GM21576 (cell line): ENCODE measurements around the gene CHD9NB.

Experiments
- ATAC-seq: cut with Tn5 transposase; IDR thresholded peaks from one replicate; pipeline ENCODE4 v1.9.1; 2021; ENCODE audit warnings: mild to moderate bottlenecking, moderate library complexity; ENCODE audit not compliant: unreplicated experiment

CHD9NB gene

GRCh38 chr16:53052519-53053501, at the start of gene CHD9NB:
TSS of gene CHD9NB (minus strand) at chr16:53052897. CDS start at chr16:53044158, 8,739 bp downstream.
- no peak for ATAC-seq

- no peak for ATAC-seq
These were observed 48.2 kb upstream of the CHD9NB start for GRCh38 chr16:53100889-53101288.

GRCh38 chr16:53100131-53100748, 47.5 kb upstream of the CHD9NB start:
- ATAC-seq: no peak

DNA sequence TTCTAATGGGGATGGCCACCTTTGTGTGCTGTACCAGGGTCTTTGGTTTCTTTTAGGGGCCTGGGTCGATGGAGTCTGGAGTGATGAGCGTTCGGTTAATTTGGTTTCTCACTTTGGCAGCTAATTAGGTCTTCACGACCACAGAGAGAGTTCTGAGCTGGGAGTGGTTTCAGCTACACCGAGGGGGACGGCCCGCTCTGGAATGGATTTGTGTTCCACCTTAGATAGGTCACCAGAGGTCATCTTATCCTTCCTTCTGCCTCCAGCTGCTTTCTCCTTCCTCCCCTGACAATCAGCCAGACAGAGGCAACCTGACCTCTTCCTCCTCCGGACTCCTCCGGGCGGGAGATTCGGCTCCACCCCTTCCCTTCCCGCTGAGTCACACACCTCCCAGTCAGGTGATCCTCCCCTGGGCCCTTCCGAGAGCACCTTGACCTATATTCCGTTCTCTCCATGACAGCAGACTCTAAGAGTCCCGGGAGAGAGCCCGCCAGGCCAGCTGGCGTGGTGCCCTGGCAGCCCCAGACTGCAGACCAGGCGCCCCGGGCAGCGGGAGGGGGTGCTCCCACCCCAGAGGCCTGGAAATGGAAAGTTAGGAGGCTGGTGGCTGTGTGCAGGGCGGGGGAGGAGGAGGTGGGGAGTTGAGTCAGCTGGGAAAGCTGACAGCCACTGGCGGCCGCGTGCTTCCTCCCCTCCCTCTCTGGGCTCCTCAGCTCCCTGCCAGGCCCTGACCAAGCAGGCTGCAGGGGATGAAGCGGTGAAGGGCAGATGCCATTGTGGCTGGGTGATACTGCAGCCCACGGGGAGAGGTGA, 46.8 kb upstream of the CHD9NB start:
- ATAC-seq: peak; percentile 44

GRCh38 chr16:53098526-53099317, 46.0 kb upstream of the CHD9NB start:
- peak; percentile 49 for ATAC-seq

DNA sequence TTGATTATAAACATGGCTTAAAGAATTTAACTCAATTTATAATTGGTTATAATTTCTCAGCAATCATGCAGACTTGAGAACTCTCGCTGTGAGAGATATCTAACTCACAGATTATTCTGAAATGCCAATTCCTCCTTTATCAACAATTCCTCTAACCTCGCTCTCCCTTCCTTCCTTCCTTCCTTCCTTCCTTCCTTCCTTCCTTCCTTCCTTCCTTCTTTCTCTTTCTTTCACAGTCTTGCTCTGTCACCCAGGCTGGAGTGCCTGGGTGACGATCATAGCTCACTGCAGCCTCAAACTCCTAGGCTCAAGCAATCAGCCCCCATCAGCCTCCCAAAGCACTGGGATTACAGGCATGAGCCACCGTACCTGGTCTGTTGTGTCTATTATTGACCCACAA, 44.5 kb upstream of the CHD9NB start:
- no peak for ATAC-seq

DNA sequence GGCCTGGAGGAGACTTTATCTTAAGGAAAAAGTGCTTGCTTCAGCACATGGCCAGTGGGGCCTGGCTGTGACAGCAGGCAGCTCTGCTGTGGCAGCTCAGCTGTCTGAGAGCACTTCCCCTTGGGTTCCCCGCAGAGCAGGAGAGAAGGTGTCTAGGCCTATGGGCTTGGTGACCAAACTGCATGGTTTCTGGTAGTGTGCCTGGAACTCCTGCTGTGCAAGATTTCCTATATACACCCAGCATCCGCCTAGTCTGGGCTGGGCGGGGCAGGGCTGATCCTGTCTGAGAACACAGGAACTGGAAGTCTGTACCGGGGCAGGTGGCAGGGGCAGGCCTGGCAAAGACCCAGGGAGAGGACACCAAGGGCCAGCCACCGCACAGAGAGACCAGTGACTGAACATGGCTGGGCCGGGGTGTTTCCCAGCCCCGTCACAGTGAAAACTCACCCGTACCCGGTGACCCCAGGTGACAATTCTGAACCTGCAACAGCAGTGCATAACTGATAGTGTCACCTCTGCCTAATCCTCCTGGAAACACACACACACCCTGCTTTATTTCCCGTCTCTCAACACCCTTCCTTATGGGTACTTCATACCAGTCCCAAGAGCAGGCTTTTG, 41.4 kb upstream of the CHD9NB start:
- peak; percentile 51 for ATAC-seq

- no peak for ATAC-seq
These were observed 40.6 kb upstream of the CHD9NB start for GRCh38 chr16:53093162-53093744.

- no peak for ATAC-seq
These were observed 39.6 kb upstream of the CHD9NB start for GRCh38 chr16:53092284-53092683.

DNA sequence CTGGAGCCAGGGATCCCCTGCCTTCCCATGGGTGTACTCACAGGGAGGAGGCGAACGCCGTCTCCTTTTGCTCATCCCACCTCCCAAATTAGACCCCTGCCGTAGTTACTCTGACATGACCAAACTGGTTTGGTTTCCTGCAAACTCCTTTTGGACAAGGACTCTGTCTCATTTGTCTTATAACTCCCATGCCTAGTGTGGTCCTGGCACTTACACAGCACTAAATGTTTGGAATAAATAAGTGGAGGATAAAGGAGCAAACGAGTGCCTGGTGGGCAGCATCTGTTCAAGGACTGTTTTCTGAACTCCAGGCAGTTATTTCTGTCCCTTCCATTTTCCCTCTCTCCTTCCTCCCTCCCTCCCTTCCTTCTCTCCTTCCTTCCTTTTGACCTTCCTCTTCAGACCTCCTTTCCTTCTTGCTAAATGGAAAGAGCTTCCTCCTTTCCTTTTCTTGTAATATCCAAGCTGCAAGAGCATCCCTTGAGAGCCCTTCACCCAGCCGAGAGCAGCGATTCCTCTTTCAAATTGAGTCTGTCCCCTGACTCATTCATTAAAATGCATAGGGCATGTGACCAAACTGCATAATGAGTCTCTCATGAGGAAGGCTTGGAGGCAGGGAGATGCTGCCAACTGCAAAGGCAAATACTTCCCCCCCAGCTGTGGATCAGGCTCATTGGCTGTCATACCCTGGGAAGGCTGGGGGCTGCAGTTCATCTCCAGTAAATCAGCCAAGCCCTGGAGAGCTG, 38.9 kb upstream of the CHD9NB start:
- ATAC-seq: peak; percentile 57

- ATAC-seq: peak; percentile 46
These were observed 38.1 kb upstream of the CHD9NB start for GRCh38 chr16:53090591-53091411.

DNA sequence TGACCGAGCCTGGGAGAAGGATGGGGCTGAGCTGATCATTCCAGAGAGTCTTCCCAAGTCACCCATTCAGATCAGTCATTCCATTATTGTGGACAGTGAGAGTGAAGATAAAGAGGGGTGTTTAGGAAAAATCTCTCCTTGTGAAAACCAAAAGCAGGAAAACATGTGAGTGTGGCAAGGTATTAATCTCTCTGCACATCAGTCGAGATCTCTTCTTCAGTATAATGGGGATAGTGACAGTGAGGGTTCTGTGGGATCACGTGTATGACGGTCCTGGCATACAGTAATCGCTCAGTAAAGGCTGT, 37.5 kb upstream of the CHD9NB start:
- ATAC-seq: no peak

DNA sequence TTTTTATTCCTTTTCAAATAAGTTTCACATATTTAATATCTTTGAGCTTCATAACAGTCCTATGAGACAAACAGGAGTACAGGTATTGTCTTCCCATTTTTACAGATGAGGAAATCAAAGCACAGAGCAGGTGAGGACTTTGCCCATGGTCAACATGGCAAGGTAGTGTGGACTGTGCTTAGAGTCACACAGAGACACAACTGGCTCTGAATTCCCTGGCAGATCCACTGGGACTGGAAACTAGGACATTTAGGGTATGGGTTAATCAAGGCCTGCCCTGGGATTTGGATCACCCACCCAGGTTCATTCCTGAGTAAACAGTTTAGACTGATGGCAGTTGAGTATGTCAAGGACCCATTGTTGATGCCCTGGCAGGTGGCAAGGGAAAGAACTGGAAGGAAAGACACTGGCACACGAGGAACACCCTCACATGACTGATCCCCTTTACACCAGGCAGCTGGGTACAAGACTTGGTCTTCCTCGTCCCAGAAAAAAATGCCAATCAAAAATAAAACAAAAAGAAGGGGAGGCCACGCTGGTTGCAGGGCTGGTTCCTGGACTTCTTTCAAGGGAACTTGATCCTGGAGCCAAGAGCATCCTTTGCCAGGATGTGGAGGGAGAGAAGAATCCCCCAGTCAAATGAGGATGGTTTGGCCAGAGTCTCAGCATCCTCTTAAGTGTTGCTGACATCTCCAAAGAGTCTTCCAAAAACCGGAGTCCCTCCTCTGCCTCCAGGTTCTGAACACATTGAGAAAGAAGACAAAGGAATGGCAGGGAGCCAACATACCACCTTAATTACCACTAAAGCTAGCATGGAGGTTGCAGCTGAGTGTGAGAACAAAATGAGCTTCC, 37.0 kb upstream of the CHD9NB start:
- ATAC-seq: no peak

DNA sequence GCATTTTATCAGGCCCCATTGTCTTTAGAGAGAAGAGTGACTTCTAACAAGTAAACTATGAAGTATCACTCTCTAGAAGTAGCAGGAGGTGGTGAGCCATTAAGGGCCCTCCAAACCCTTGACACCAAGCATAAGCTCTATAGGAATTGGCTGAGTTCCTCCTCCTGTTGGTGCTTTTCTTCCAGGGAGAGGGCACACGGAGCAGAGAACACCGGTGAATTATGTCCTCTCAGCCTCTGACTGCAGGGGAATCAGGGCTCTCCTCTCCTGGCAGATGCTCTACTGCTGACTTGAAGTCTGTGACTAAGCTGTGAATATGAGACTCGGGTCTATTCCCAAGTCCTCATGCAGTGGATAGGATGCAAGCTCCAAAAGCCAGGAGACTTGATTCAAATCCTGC, 34.4 kb upstream of the CHD9NB start:
- no peak for ATAC-seq

DNA sequence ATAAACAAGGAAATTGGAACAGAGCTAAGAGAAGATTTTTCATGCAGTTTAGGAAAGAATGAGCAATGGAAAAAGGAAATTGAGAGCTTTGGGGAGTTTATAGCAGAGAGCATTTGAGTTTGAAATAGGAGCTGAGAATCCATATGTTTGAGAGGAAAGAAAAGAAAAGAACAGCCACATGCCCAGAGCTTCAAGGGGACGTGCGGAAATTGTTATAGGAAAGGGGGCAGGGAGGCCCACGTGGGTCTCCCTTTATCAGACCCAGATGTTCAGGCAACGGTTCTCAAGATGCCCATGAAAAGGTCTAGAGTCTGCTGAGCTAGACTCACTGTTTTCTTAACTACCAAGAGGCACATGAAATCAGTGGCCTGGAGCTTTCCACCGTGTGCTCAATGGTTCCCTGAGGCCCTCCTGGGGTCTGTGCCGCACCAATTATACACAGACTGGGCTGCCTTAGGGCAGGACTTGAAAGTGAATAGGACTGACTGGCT, 33.3 kb upstream of the CHD9NB start:
- no peak for ATAC-seq

- ATAC-seq: no peak
These were observed 32.7 kb upstream of the CHD9NB start for GRCh38 chr16:53085369-53085843.

DNA sequence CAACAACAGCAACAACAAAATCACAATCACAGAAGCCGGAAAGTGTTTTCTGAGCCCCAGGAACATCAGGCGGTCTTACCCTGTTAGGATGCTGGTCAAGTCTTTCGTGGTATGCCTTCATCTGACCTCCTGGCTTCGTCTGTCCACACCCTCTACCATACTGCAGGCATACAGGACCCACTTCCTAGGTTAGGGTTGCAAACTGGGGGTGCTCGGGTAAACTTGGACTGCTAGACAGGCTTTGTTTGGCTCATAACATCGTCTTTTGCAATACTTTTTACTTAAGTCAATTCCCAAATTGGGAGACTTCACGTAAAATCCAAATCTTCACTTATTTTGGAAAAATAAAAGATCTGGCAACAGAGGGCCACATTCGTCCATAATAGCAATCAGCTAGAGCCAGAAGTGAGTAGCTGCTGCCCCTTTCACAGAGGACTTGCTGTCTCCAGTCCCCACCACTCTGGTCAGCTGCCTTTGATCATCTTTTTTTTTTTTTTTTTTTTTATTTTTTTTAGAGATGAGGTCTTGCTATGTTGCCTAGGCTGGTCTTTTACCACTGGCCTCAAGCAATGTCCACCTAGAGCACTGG, 32.1 kb upstream of the CHD9NB start:
- ATAC-seq: no peak
